Stimulated activated CD8-positive, alpha-beta memory T cell treated with anti-CD3 and anti-CD28 coated beads, Interleukin-7, amount 100 ng/mL, for 4 hours (primary cell): ENCODE results near the gene MAN2A2.

Source experiments
- DNase-seq, 2 donors: peaks; one replicate each; pipeline ENCODE4 v3.0.0-alpha.2; 2020; ENCODE audit warnings: low read depth in 2 of 2

MAN2A2 gene

DNA sequence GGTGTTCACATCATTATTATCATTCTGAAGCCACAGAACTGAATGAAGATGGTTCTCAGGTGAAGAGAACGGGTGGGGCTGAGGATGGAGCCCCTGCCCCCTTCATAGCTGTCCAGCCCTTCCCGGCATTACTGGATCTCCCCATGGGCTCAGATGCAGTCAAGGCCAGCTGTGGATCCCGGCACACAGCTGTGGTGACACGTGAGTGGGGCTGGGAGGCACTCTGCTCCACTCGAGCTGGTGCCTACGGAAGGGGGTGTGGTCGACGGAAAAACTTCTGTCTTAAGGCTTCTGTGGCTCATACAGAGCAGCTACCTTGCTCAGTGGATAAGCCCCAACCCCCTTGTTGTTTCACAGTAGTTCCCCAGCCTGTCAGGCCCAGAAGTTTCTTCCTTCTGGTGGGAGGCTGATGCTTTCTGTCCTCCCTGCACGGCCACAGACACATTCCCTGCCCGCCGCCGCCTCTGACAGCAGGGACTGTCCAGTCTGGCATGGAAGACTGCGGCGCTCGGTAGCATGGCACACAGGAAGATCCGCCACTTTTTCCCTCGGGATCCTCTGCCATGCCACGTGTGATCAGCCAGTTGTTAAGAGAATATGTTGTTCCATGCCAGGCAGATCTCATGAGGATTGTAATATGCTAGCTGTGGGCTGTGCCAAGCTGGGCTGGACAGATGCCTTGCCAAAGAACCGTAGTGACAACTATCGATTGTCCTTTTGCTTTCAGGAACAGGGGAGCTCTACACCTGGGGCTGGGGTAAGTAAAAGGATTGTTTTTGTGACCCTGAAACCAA, 57.4 kb downstream of the MAN2A2 start:
- DNase-seq, result no peak

DNA sequence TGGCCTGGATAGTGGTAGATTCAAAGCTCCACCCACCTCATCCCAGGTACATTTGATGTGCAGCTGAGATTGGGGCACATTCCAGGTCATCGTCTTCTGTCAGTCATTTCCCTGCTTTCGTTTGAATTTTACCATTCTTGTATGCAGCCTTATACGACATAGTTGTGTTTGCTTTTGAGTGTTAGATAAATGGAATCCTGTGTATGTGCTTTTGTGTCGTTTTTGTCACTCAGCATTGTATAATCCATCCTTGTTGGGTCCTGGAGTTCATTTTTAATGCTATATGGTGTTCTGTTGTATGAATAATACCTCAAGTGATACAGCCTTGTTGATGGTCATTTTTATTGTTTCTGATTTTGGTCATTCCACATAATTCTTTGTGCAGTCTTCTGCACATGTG, 58.9 kb downstream of the MAN2A2 start:
- no peak for DNase-seq

DNA sequence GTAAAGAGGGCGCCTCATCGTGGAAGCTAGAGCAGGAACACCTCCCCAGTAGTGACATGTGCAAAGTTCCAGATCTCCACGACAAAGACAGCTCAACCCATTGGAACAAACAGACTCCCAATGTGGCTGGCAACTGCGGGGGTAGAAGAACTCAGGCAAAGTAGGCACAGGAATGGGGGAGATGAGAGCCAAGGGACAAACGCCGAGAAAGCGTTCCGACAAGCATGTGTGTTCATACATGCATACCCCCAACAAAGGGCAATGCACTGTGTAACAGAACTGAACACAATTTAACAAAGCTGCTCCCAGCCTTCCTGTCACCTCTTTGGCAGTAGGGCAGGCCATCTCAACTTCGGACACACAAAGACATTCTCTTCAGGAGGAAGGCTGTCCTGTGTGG, 63.2 kb downstream of the MAN2A2 start:
- no peak for DNase-seq

DNA sequence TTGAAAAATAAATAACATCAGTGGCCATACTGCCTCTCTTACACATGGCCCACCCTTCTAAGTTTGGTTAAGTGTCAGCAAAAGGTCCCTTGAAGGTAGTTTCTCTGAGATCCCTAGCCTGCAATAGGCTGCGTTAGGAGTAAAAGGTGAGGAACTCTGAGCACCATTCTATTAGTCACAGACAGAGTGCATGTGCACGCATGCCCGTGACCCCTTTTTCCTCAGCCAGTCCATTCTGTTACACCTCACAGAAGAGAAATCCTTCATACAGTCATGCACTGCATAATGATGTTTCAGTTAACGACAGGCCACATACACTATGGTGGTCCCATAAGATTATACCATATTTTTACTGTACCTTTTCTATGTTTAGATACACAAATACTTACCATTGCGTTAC, 64.1 kb downstream of the MAN2A2 start:
- no peak for DNase-seq

DNA sequence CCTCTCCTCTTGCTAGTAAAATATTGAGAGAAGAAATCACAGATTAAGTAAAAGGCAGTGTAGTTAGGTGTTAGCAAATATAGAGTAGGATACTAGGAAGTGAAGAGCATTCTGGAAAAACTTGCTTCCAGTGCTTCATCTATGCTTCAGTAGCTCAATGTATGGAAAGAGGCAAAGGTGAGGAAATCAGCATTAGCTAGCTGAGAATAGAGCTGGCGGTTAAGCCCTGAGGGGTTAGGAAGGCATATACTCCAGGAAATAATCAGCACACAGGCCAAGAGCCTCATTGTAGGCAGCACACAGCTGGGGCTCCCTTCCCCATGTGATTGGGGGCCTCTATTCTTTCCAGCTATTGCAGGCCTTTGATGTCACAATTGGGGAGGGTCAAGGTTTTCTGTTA, 65.3 kb downstream of the MAN2A2 start:
- DNase-seq, result no peak

DNA sequence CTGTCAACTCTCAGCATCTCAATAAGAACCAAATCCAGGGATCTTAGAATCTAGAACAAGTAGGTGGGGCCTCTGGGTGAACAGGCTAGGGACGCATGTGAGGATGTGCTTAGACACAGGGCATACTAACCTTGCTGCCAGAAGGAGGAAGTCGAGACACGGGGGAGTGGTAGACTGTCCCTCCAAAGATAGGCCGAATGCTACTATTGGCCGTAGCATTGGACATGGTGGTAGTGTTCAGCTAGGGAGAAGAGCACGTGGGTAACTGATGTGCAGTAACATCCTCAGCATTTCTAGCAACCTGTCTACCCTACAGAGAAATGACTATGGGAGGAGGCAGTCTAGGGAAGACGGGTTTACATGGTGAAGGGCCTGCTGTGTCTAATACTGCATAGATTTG, 67.2 kb downstream of the MAN2A2 start:
- DNase-seq, result no peak

DNA sequence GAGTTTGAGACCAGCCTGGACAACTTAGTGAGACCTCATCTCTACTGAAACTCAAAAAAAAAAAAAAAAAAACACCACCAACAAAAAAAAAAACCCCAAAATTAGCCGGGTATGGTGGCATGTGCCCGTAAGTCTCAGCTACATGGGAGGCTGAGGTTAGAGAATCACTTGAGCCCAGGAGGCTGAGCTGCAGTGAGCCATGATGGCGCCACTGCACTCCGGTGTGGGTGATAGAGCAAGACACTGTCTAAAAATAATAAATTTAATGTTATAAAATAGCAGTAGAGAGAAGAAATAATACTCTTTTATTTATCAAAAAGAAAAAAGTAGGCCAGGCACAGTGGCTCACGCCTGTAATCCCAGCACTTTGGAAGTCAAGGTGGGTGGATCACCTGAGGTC, 69.0 kb downstream of the MAN2A2 start:
- no peak for DNase-seq
